PFSK-1 (cell line): ENCODE data around the gene SORBS1.

Source experiments
- POLR2AphosphoS5 ChIP-seq: IDR thresholded peaks from 2 replicates; pipeline ENCODE4 v1.6.1; 2012; ENCODE audit warnings: low read depth, mild to moderate bottlenecking, control low read depth, low read length, moderate library complexity
- TAF1 ChIP-seq: IDR thresholded peaks from 2 replicates; pipeline ENCODE4 v1.6.1; 2012; ENCODE audit warnings: low read length, control low read depth, borderline replicate concordance; ENCODE audit not compliant: insufficient read depth

DNA sequence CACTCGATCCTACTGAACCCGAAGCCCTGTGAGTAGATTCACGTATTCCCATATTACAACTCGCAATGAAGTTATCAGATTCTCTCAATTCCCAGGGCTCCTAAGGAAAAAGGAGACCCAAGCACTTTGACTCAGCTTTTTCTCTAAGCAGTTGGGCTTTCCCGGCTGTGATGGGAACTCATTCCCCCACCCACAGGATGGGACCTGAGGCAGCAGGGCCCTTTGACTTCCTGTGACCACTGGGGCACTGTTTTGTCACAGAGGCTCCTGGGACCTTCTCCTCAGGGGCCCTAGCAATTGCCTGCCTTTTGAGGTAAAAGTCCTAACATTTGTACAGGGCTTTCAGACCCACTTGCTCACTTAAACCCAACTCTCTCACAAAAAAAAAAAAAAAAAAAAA, 147.6 kb downstream of the SORBS1 start:
- TF ChIP-seq TAF1 (no peak), POLR2AphosphoS5 (no peak)
